Keratinocyte (primary cell): ENCODE results near the gene PPP1R3C. TPM values are rescaled to one million over a fixed set of nuclear protein-coding genes. Genes with fewer than 3 reads are reported as not detected.

Source experiments
- DNase-seq: peaks from one replicate; pipeline ENCODE4 v3.0.0-alpha.2; 2011; ENCODE audit warnings: low read depth, missing footprints, low spot score
- FAIRE-seq: peaks from 2 replicates; lab custom pipeline; 2011; peaks lifted over from hg19 to GRCh38; lab: Jason Lieb, UNC
- H2AFZ ChIP-seq: 2 replicates; pipeline ENCODE4 v1.6.0; 2012; ENCODE audit warnings: low read length, control low read depth, inconsistent platforms; ENCODE audit not compliant: control insufficient read depth
- H3K27ac ChIP-seq: 2 replicates; pipeline ENCODE4 v1.5.1; 2011; ENCODE audit warnings: low read length; ENCODE audit not compliant: control insufficient read depth, insufficient read depth
- H3K27me3 ChIP-seq: 3 replicates; pipeline ENCODE4 v1.6.0; 2011; ENCODE audit warnings: low read length; ENCODE audit not compliant: control insufficient read depth, insufficient read depth; ENCODE audit errors: extremely low read depth
- H3K36me3 ChIP-seq, 2 experiments: 2 replicates in 1 of 2; 3 replicates in 1 of 2; pipeline ENCODE4 v1.5.1; 2011; ENCODE audit warnings: low read length in 2 of 2, mild to moderate bottlenecking in 1 of 2; ENCODE audit not compliant: control insufficient read depth in 2 of 2, insufficient read depth in 2 of 2; ENCODE audit errors: extremely low read depth in 1 of 2
- H3K4me1 ChIP-seq: 3 replicates; pipeline ENCODE4 v1.5.1; 2011; ENCODE audit warnings: low read length; ENCODE audit not compliant: control insufficient read depth, insufficient read depth; ENCODE audit errors: extremely low read depth
- H3K4me2 ChIP-seq: 3 replicates; pipeline ENCODE4 v1.6.0; 2011; ENCODE audit warnings: low read depth, low read length; ENCODE audit not compliant: control insufficient read depth, insufficient read depth; ENCODE audit errors: extremely low read depth
- H3K4me3 ChIP-seq, 3 experiments: fragments of 200-600 bp in 1 of 3; sonication (generic) in 1 of 3; 2 replicates in 2 of 3; 3 replicates in 1 of 3; pipeline ENCODE4 v1.5.1; 2011 to 2016; ENCODE audit warnings: low read length in 3 of 3, mild to moderate bottlenecking in 3 of 3, control low read depth in 2 of 3, inconsistent platforms in 1 of 3, low read depth in 1 of 3, mixed read lengths in 1 of 3, mixed run types in 1 of 3, moderate library complexity in 1 of 3; ENCODE audit not compliant: control insufficient read depth in 2 of 3, insufficient read depth in 2 of 3; ENCODE audit errors: extremely low read depth in 1 of 3
- H3K79me2 ChIP-seq: 2 replicates; pipeline ENCODE4 v1.6.0; 2012; ENCODE audit warnings: low read length; ENCODE audit not compliant: control insufficient read depth, insufficient read depth
- H3K9ac ChIP-seq: 3 replicates; pipeline ENCODE4 v1.6.0; 2011; ENCODE audit warnings: low read length; ENCODE audit not compliant: control insufficient read depth, insufficient read depth; ENCODE audit errors: extremely low read depth
- H3K9me1 ChIP-seq: 3 replicates; pipeline ENCODE4 v1.6.0; 2011; ENCODE audit warnings: low read length; ENCODE audit not compliant: control insufficient read depth, insufficient read depth; ENCODE audit errors: extremely low read depth
- H3K9me3 ChIP-seq: 2 replicates; pipeline ENCODE4 v1.5.1; 2012; ENCODE audit warnings: low read depth, low read length; ENCODE audit not compliant: control insufficient read depth
- H4K20me1 ChIP-seq: 3 replicates; pipeline ENCODE4 v1.6.0; 2011; ENCODE audit warnings: low read length; ENCODE audit not compliant: control insufficient read depth, insufficient read depth; ENCODE audit errors: extremely low read depth
- EZH2 ChIP-seq: IDR thresholded peaks from one replicate; pipeline ENCODE4 v1.6.1; 2012; ENCODE audit warnings: inconsistent platforms, mild to moderate bottlenecking, low read length, moderate library complexity
- dilution Hi-C: fragments of 300-500 bp; cut with MboI; formaldehyde crosslinking; loops from one replicate; pipeline ENCODE4 v1.7.0; 2020; ENCODE audit warnings: low sequenced_read_pairs; ENCODE audit not compliant: extremely low pct_ligation_motif_present
- polyA plus RNA-seq, 5 experiments: library from polyadenylated mRNA; depleted of rRNA in 3 of 5; stranded (reverse) in 3 of 5; stranded (forward) in 1 of 5; unstranded in 1 of 5; fragments of >200 nt; gene quantifications; 1 replicate in 1 of 5; 2 replicates in 3 of 5; 3 replicates in 1 of 5; pipeline versions ENCODE4 v1.2.1 to v1.2.3, GENCODE V29; 2011 to 2012; ENCODE audit warnings: missing spikeins in 2 of 5, low read depth in 1 of 5, low replicate concordance in 1 of 5
- TF ChIP-seq, protein P1 (sequence below), 3 experiments: IDR thresholded peaks in 1 of 3; conservative IDR thresholded peaks in 1 of 3; optimal IDR thresholded peaks in 1 of 3; 2 replicates in 2 of 3; 3 replicates in 1 of 3; pipeline versions ENCODE3 to v1.5.1; 2011; ENCODE audit warnings: low read length in 3 of 3, mild to moderate bottlenecking in 3 of 3, moderate library complexity in 2 of 3, control low read depth in 1 of 3, inconsistent platforms in 1 of 3; ENCODE audit not compliant: insufficient read depth in 2 of 3; ENCODE audit errors: extremely low read depth in 1 of 3

Gene PPP1R3C
- polyA plus RNA-seq, 1 donor (not counting 4 experiments of a cell fraction or from before 2014, with no cell fraction given), result 7.3 TPM

DNA sequence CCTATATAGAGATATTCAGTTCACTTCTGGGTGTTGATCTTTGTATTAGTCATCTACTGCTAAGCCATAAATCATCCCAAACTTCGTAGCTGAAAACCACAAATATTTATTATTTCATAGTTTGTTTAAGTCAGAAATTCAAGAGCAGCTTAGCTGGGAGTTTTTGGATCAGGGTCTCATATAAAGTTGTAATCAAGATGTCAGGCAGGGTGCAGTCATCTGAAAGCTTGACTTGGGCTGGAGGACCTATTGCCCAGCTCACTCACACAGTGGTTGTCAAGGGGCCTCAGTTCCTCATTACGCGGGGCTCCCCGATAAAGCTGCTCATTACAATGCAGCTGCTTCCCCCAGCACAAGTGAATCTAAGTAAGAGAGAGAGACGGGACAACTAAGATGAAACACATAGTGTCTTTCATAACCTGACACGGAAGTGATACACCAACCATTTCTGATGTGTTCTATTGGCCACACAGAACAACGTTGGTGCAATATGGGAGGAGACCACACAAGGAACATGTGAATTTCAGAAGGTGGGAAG is 15.7 kb downstream of the PPP1R3C start:
- Histone ChIP-seq H3K9me1 (no peaks in the 10 kb centered on the region), H3K4me3 (no peak overlapping the region), H3K9ac (peak overlapping the region; percentile 26), H3K27me3 (no peaks in the 10 kb centered on the region), H3K4me2 (peak overlapping the region; percentile 71), H4K20me1 (no peaks in the 10 kb centered on the region), H3K79me2 (no peaks in the 10 kb centered on the region), H3K27ac (no peak overlapping the region), H2AFZ (no peak overlapping the region), H3K9me3 (no peaks in the 10 kb centered on the region), H3K36me3 (no peaks in the 10 kb centered on the region), H3K4me1 (peaks cover 28% of the 10 kb centered on the region)
- TF ChIP-seq, protein P1, sequence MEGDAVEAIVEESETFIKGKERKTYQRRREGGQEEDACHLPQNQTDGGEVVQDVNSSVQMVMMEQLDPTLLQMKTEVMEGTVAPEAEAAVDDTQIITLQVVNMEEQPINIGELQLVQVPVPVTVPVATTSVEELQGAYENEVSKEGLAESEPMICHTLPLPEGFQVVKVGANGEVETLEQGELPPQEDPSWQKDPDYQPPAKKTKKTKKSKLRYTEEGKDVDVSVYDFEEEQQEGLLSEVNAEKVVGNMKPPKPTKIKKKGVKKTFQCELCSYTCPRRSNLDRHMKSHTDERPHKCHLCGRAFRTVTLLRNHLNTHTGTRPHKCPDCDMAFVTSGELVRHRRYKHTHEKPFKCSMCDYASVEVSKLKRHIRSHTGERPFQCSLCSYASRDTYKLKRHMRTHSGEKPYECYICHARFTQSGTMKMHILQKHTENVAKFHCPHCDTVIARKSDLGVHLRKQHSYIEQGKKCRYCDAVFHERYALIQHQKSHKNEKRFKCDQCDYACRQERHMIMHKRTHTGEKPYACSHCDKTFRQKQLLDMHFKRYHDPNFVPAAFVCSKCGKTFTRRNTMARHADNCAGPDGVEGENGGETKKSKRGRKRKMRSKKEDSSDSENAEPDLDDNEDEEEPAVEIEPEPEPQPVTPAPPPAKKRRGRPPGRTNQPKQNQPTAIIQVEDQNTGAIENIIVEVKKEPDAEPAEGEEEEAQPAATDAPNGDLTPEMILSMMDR (optimal IDR thresholded peaks at IDR 0.05 in 1 of 3, IDR thresholded peaks at IDR 0.05 in 1 of 3, conservative IDR thresholded peaks at IDR 0.05 in 1 of 3; ENCODE audit: extremely low read depth in 1 of 3, insufficient read depth in 2 of 3, low read length in 3 of 3), result no peak
- no peak for TF ChIP-seq EZH2
- FAIRE-seq (peak; percentile 32), DNase-seq (no peak)
- dilution Hi-C loops, result no loop called here

DNA sequence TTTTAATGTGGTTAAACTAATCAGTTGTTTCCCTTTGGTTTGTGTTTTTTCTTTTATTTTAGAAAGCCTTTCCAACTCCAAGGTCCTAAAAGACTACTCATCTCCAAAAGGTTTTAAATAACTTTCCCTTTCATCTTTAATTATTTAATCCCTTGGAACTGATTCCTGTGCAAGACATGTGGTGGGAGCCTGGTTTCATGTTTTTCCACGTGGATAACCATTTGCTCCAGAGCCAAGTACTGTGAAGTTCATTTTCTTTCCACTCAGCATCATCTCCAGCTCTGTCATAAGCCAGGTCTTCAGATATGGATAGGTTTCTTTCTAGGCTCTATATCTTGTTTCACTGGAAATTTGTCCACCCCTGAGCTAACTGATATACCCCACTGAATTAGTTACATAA is 16.7 kb downstream of the PPP1R3C start:
- Histone ChIP-seq H3K4me2 (no peak overlapping the region), H4K20me1 (no peaks in the 10 kb centered on the region), H3K4me3 (no peak overlapping the region), H3K36me3 (no peaks in the 10 kb centered on the region), H2AFZ (no peak overlapping the region), H3K9me3 (no peaks in the 10 kb centered on the region), H3K9me1 (no peaks in the 10 kb centered on the region), H3K27me3 (no peaks in the 10 kb centered on the region), H3K79me2 (no peaks in the 10 kb centered on the region), H3K4me1 (peaks cover 28% of the 10 kb centered on the region), H3K9ac (no peak overlapping the region), H3K27ac (no peak overlapping the region)
- DNase-seq (no peak), FAIRE-seq (no peak)
- no peak for TF ChIP-seq EZH2
- TF ChIP-seq, protein P1 (optimal IDR thresholded peaks at IDR 0.05 in 1 of 3, IDR thresholded peaks at IDR 0.05 in 1 of 3, conservative IDR thresholded peaks at IDR 0.05 in 1 of 3; ENCODE audit: extremely low read depth in 1 of 3, insufficient read depth in 2 of 3, low read length in 3 of 3), result no peak
- dilution Hi-C loops, result no loop called here
